Nephron progenitor cell (in vitro differentiated cells): ENCODE results near the gene CAT.

Source experiments
- DNase-seq: peaks from one replicate; pipeline ENCODE4 v3.0.0; 2021
- H3K27ac Mint-ChIP-seq: 2 replicates; pipeline ENCODE4 v1.8.0; 2021; ENCODE audit warnings: mild to moderate bottlenecking, moderate library complexity, mixed read lengths
- H3K27me3 Mint-ChIP-seq: 2 replicates; pipeline ENCODE4 v1.8.0; 2021; ENCODE audit warnings: mild to moderate bottlenecking, low read depth, mixed read lengths; ENCODE audit not compliant: poor library complexity
- H3K36me3 Mint-ChIP-seq: 2 replicates; pipeline ENCODE4 v1.8.0; 2021; ENCODE audit warnings: low read depth, mixed read lengths
- H3K4me1 Mint-ChIP-seq: 2 replicates; pipeline ENCODE4 v1.8.0; 2021; ENCODE audit warnings: mixed read lengths
- H3K4me3 Mint-ChIP-seq: 2 replicates; pipeline ENCODE4 v1.8.0; 2021; ENCODE audit warnings: mild to moderate bottlenecking, moderate library complexity, mixed read lengths
- H3K9me3 Mint-ChIP-seq: 2 replicates; pipeline ENCODE4 v1.8.0; 2021; ENCODE audit warnings: mild to moderate bottlenecking, moderate library complexity, mixed read lengths
- TF ChIP-seq, protein P1 (sequence below): fragments of 200-600 bp; sonication (generic); IDR thresholded peaks from 2 replicates; pipeline ENCODE4 v1.5.0; 2021; ENCODE audit warnings: antibody characterized with exemption

The CAT gene

DNA sequence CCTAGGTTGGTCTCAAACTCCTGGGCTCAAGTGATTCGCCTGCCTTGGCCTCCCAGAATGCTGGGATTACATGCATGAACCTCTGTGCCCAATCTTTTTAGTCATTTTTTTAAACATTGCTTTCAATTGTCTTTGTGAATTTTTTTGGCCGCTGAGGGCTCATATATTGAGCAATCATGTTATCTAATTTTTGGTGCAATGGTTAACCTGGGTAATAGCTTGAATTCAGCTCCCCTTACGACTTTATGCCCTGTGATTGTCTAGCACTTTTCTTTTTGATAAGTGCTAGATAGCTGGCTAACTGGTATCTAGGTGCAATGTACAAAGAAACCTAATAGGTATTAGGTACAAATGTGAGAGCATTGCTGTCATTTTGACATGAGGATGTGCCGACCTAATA lies 35.3 kb upstream of the CAT start:
- no peak for DNase-seq
- H3K27me3 Mint-ChIP-seq = peaks cover 16% of the 10 kb centered on the region
- H3K4me1 Mint-ChIP-seq = peaks cover 4% of the 10 kb centered on the region
- H3K36me3 Mint-ChIP-seq = no peaks in the 10 kb centered on the region
- TF ChIP-seq, protein P1, sequence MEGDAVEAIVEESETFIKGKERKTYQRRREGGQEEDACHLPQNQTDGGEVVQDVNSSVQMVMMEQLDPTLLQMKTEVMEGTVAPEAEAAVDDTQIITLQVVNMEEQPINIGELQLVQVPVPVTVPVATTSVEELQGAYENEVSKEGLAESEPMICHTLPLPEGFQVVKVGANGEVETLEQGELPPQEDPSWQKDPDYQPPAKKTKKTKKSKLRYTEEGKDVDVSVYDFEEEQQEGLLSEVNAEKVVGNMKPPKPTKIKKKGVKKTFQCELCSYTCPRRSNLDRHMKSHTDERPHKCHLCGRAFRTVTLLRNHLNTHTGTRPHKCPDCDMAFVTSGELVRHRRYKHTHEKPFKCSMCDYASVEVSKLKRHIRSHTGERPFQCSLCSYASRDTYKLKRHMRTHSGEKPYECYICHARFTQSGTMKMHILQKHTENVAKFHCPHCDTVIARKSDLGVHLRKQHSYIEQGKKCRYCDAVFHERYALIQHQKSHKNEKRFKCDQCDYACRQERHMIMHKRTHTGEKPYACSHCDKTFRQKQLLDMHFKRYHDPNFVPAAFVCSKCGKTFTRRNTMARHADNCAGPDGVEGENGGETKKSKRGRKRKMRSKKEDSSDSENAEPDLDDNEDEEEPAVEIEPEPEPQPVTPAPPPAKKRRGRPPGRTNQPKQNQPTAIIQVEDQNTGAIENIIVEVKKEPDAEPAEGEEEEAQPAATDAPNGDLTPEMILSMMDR = no peak
- peaks cover 13% of the 10 kb centered on the region for H3K9me3 Mint-ChIP-seq
- H3K4me3 Mint-ChIP-seq = no peak overlapping the region
- H3K27ac Mint-ChIP-seq = no peak overlapping the region

DNA sequence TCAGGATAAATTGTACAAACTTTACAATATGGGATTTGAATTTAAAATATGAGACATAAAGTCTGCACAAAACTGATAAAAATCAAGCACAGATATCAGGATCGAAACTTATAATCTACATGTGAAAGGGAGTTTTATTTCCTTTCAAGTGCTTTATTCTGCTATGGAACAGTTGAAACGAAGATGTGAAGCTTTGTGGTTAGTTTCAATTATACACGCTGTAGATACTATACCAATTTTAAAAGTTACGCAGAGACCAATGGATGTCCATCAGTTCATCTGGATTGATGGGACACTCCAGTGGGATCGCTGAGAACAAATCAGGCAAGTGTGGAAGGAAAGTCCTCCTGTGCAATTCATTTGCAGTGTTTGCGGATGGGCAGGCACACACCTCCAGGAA lies 34.5 kb upstream of the CAT start:
- TF ChIP-seq, protein P1 = no peak

GRCh38 chr11:34405079-34405858 lies 33.5 kb upstream of the CAT start:
- TF ChIP-seq, protein P1 = no peak
- Mint-ChIP-seq H3K9me3 (peaks cover 6% of the 10 kb centered on the region), H3K4me3 (no peak overlapping the region), H3K27me3 (peaks cover 19% of the 10 kb centered on the region), H3K36me3 (no peaks in the 10 kb centered on the region), H3K4me1 (peaks cover 7% of the 10 kb centered on the region), H3K27ac (no peak overlapping the region)
- no peak for DNase-seq

More for the DNA sequence above, 34.5 kb upstream of the CAT start:
- no peaks in the 10 kb centered on the region for H3K36me3 Mint-ChIP-seq
- no peak overlapping the region for H3K27ac Mint-ChIP-seq
- no peak for DNase-seq
- peaks cover 18% of the 10 kb centered on the region for H3K27me3 Mint-ChIP-seq
- no peak overlapping the region for H3K4me3 Mint-ChIP-seq
- peaks cover 13% of the 10 kb centered on the region for H3K9me3 Mint-ChIP-seq
- peaks cover 7% of the 10 kb centered on the region for H3K4me1 Mint-ChIP-seq

DNA sequence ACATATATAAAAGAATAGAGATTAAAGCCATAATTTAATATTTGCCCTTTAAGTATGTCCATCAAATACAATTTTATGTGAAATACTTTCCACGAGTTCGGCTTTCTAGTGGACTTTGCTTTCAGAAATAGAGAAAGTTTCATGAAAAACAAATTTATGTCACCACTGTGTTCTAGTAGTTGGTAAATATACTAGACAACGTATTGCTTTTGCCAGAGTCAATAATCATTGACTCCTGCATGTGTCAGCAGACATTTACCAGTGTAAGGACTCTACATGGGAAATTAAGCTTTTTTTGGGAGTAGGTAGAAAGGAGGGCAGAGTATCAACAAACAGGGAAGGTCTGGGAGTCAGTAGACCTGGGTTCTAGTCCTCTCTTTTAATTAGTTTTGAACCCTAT lies 32.3 kb upstream of the CAT start:
- Mint-ChIP-seq H3K27ac (no peak overlapping the region), H3K4me1 (peaks cover 7% of the 10 kb centered on the region), H3K27me3 (peaks cover 19% of the 10 kb centered on the region), H3K36me3 (no peaks in the 10 kb centered on the region), H3K9me3 (peaks cover 4% of the 10 kb centered on the region), H3K4me3 (no peak overlapping the region)
- TF ChIP-seq, protein P1 = no peak
- DNase-seq = no peak

- Mint-ChIP-seq H3K4me3 (no peak overlapping the region), H3K27ac (no peak overlapping the region), H3K36me3 (no peaks in the 10 kb centered on the region), H3K27me3 (peaks cover 19% of the 10 kb centered on the region), H3K4me1 (peaks cover 7% of the 10 kb centered on the region), H3K9me3 (peaks cover 9% of the 10 kb centered on the region)
- TF ChIP-seq, protein P1 = no peak
- DNase-seq = no peak
Observed at GRCh38 chr11:34407121-34407813, 31.5 kb upstream of the CAT start.
